ENCODE measurements around the gene SCN1A.

Gene SCN1A

GRCh38 chr2:166057370-166058164 lies 70.3 kb downstream of the SCN1A start:
- no peaks in the 10 kb centered on the region for H3K27me3 ChIP-seq (ENCODE audit: control insufficient read depth, insufficient read depth, low read length)

GRCh38 chr2:166044853-166045483 lies 82.9 kb downstream of the SCN1A start:
- H3K9me3 ChIP-seq (ENCODE audit: control insufficient read depth, insufficient read depth, low read length): no peaks in the 10 kb centered on the region
- no peak overlapping the region for H3K4me3 ChIP-seq (ENCODE audit: low read length)
- no peaks in the 10 kb centered on the region for H3K27me3 ChIP-seq (ENCODE audit: control insufficient read depth, insufficient read depth, low read length)
- DNase-seq (ENCODE audit: low read depth, low spot score): no peak
- peaks cover 1% of the 10 kb centered on the region; the same call in 1 of the 2 replicates for H3K4me1 ChIP-seq (ENCODE audit: control insufficient read depth, insufficient read depth, low read length)
- H3K27ac ChIP-seq (ENCODE audit: low read length): no peak overlapping the region
- no CpG with 5 or more reads among the region's 5 CpGs for WGBS (ENCODE audit: insufficient coverage, insufficient read length)
- H3K36me3 ChIP-seq (ENCODE audit: control insufficient read depth, insufficient read depth, low read length): no peaks in the 10 kb centered on the region

More at GRCh38 chr2:166057370-166058164, 70.3 kb downstream of the SCN1A start:
- H3K9me3 ChIP-seq (ENCODE audit: control insufficient read depth, insufficient read depth, low read length): no peaks in the 10 kb centered on the region
- whole genome bisulfite sequencing (ENCODE audit: insufficient coverage, insufficient read length): no CpG with 5 or more reads among the region's 4 CpGs
- H3K27ac ChIP-seq (ENCODE audit: low read length): no peak overlapping the region
- no peak overlapping the region for H3K4me3 ChIP-seq (ENCODE audit: low read length)
- no peaks in the 10 kb centered on the region for H3K36me3 ChIP-seq (ENCODE audit: control insufficient read depth, insufficient read depth, low read length)
- no peaks in the 10 kb centered on the region for H3K4me1 ChIP-seq (ENCODE audit: control insufficient read depth, insufficient read depth, low read length)
- DNase-seq (ENCODE audit: low read depth, low spot score): no peak

GRCh38 chr2:166042768-166043390 lies 84.9 kb downstream of the SCN1A start:
- Histone ChIP-seq H3K9me3 (ENCODE audit: control insufficient read depth, insufficient read depth, low read length) (no peaks in the 10 kb centered on the region), H3K4me3 (ENCODE audit: low read length) (no peak overlapping the region), H3K27ac (ENCODE audit: low read length) (no peak overlapping the region), H3K4me1 (ENCODE audit: control insufficient read depth, insufficient read depth, low read length) (peaks cover 1% of the 10 kb centered on the region; the same call in 1 of the 2 replicates), H3K27me3 (ENCODE audit: control insufficient read depth, insufficient read depth, low read length) (no peaks in the 10 kb centered on the region), H3K36me3 (ENCODE audit: control insufficient read depth, insufficient read depth, low read length) (no peaks in the 10 kb centered on the region)
- no peak for DNase-seq (ENCODE audit: low read depth, low spot score)

GRCh38 chr2:166042356-166042755 lies 85.5 kb downstream of the SCN1A start:
- Histone ChIP-seq H3K4me3 (ENCODE audit: low read length) (no peak overlapping the region), H3K4me1 (ENCODE audit: control insufficient read depth, insufficient read depth, low read length) (peaks cover 1% of the 10 kb centered on the region; the same call in 1 of the 2 replicates), H3K36me3 (ENCODE audit: control insufficient read depth, insufficient read depth, low read length) (no peaks in the 10 kb centered on the region), H3K27ac (ENCODE audit: low read length) (no peak overlapping the region), H3K9me3 (ENCODE audit: control insufficient read depth, insufficient read depth, low read length) (no peaks in the 10 kb centered on the region), H3K27me3 (ENCODE audit: control insufficient read depth, insufficient read depth, low read length) (no peaks in the 10 kb centered on the region)
- DNase-seq (ENCODE audit: low read depth, low spot score): no peak
- no CpG with 5 or more reads among the region's 1 CpG for WGBS (ENCODE audit: insufficient coverage, insufficient read length)

GRCh38 chr2:166041613-166042012 lies 86.2 kb downstream of the SCN1A start:
- no peaks in the 10 kb centered on the region for H3K9me3 ChIP-seq (ENCODE audit: control insufficient read depth, insufficient read depth, low read length)
- WGBS (ENCODE audit: insufficient coverage, insufficient read length): no CpG with 5 or more reads among the region's 1 CpG
- H3K27ac ChIP-seq (ENCODE audit: low read length): no peak overlapping the region
- no peaks in the 10 kb centered on the region for H3K27me3 ChIP-seq (ENCODE audit: control insufficient read depth, insufficient read depth, low read length)
- no peaks in the 10 kb centered on the region for H3K36me3 ChIP-seq (ENCODE audit: control insufficient read depth, insufficient read depth, low read length)
- H3K4me3 ChIP-seq (ENCODE audit: low read length): no peak overlapping the region
- peaks cover 1% of the 10 kb centered on the region; the same call in 1 of the 2 replicates for H3K4me1 ChIP-seq (ENCODE audit: control insufficient read depth, insufficient read depth, low read length)
- no peak for DNase-seq (ENCODE audit: low read depth, low spot score)

- no peak overlapping the region for H3K4me3 ChIP-seq (ENCODE audit: low read length)
- H3K27me3 ChIP-seq (ENCODE audit: control insufficient read depth, insufficient read depth, low read length): no peaks in the 10 kb centered on the region
- H3K4me1 ChIP-seq (ENCODE audit: control insufficient read depth, insufficient read depth, low read length): peaks cover 2% of the 10 kb centered on the region; the same call in 1 of the 2 replicates
- no peak for DNase-seq (ENCODE audit: low read depth, low spot score)
- no peaks in the 10 kb centered on the region for H3K9me3 ChIP-seq (ENCODE audit: control insufficient read depth, insufficient read depth, low read length)
- H3K27ac ChIP-seq (ENCODE audit: low read length): no peak overlapping the region
- no CpG with 5 or more reads among the region's 1 CpG for WGBS (ENCODE audit: insufficient coverage, insufficient read length)
- H3K36me3 ChIP-seq (ENCODE audit: control insufficient read depth, insufficient read depth, low read length): no peaks in the 10 kb centered on the region
Measured at GRCh38 chr2:166032361-166032760, 95.5 kb downstream of the SCN1A start.

GRCh38 chr2:166031054-166031453 lies 96.8 kb downstream of the SCN1A start:
- Histone ChIP-seq H3K36me3 (ENCODE audit: control insufficient read depth, insufficient read depth, low read length) (no peaks in the 10 kb centered on the region), H3K4me3 (ENCODE audit: low read length) (no peak overlapping the region), H3K4me1 (ENCODE audit: control insufficient read depth, insufficient read depth, low read length) (peaks cover 2% of the 10 kb centered on the region; the same call in 1 of the 2 replicates), H3K27me3 (ENCODE audit: control insufficient read depth, insufficient read depth, low read length) (no peaks in the 10 kb centered on the region), H3K27ac (ENCODE audit: low read length) (no peak overlapping the region), H3K9me3 (ENCODE audit: control insufficient read depth, insufficient read depth, low read length) (no peaks in the 10 kb centered on the region)
- WGBS (ENCODE audit: insufficient coverage, insufficient read length): no CpG with 5 or more reads among the region's 2 CpGs
- no peak for DNase-seq (ENCODE audit: low read depth, low spot score)

- Histone ChIP-seq H3K4me1 (ENCODE audit: control insufficient read depth, insufficient read depth, low read length) (no peaks in the 10 kb centered on the region), H3K36me3 (ENCODE audit: control insufficient read depth, insufficient read depth, low read length) (no peaks in the 10 kb centered on the region), H3K27ac (ENCODE audit: low read length) (no peak overlapping the region), H3K27me3 (ENCODE audit: control insufficient read depth, insufficient read depth, low read length) (no peaks in the 10 kb centered on the region), H3K4me3 (ENCODE audit: low read length) (no peak overlapping the region), H3K9me3 (ENCODE audit: control insufficient read depth, insufficient read depth, low read length) (no peaks in the 10 kb centered on the region)
- DNase-seq (ENCODE audit: low read depth, low spot score): no peak
Measured at GRCh38 chr2:166025313-166025712, 102.5 kb downstream of the SCN1A start.

- H3K9me3 ChIP-seq (ENCODE audit: control insufficient read depth, insufficient read depth, low read length): no peaks in the 10 kb centered on the region
- no peak overlapping the region for H3K27ac ChIP-seq (ENCODE audit: low read length)
- H3K27me3 ChIP-seq (ENCODE audit: control insufficient read depth, insufficient read depth, low read length): no peaks in the 10 kb centered on the region
- H3K36me3 ChIP-seq (ENCODE audit: control insufficient read depth, insufficient read depth, low read length): no peaks in the 10 kb centered on the region
- H3K4me3 ChIP-seq (ENCODE audit: low read length): no peak overlapping the region
- DNase-seq (ENCODE audit: low read depth, low spot score): no peak
- no peaks in the 10 kb centered on the region for H3K4me1 ChIP-seq (ENCODE audit: control insufficient read depth, insufficient read depth, low read length)
- WGBS (ENCODE audit: insufficient coverage, insufficient read length): no CpG with 5 or more reads among the region's 5 CpGs
Measured at GRCh38 chr2:166017208-166017607, 110.6 kb downstream of the SCN1A start.

GRCh38 chr2:166013878-166014277 lies 113.9 kb downstream of the SCN1A start:
- DNase-seq (ENCODE audit: low read depth, low spot score): no peak
- Histone ChIP-seq H3K9me3 (ENCODE audit: control insufficient read depth, insufficient read depth, low read length) (no peaks in the 10 kb centered on the region), H3K4me3 (ENCODE audit: low read length) (no peak overlapping the region), H3K27ac (ENCODE audit: low read length) (no peak overlapping the region), H3K4me1 (ENCODE audit: control insufficient read depth, insufficient read depth, low read length) (no peaks in the 10 kb centered on the region), H3K36me3 (ENCODE audit: control insufficient read depth, insufficient read depth, low read length) (no peaks in the 10 kb centered on the region), H3K27me3 (ENCODE audit: control insufficient read depth, insufficient read depth, low read length) (no peaks in the 10 kb centered on the region)
- no CpG with 5 or more reads among the region's 1 CpG for WGBS (ENCODE audit: insufficient coverage, insufficient read length)

All from iPS DF 6.9 (cell line).